Neural cell (in vitro differentiated cells): Measurements from ENCODE around the gene TCEA3. TPM values are rescaled to one million over a fixed set of nuclear protein-coding genes. Genes with fewer than 3 reads are reported as not detected.

Experiments used
- H2AFZ ChIP-seq: fragments of 200-600, 300-800 bp; sonication (generic), shearing (Covaris generic); 2 replicates; pipeline ENCODE4 v1.6.0; 2014; ENCODE audit warnings: low read depth, mild to moderate bottlenecking, antibody characterized with exemption, low read length, moderate library complexity
- H3F3A ChIP-seq: fragments of 200-600 bp; shearing (Covaris generic); 2 replicates; pipeline ENCODE4 v1.6.1; 2016; ENCODE audit warnings: mild to moderate bottlenecking, moderate library complexity, mixed read lengths, antibody characterized with exemption, low read length; ENCODE audit not compliant: insufficient read depth, poor library complexity, severe bottlenecking
- H3K27ac ChIP-seq: fragments of 200-600, 300-800 bp; sonication (generic), shearing (Covaris generic); 2 replicates; pipeline ENCODE4 v1.5.1; 2014; ENCODE audit warnings: mild to moderate bottlenecking, low read length, moderate library complexity
- H3K27me3 ChIP-seq: fragments of 300-800, 200-600 bp; sonication (generic), shearing (Covaris generic); 2 replicates; pipeline ENCODE4 v1.6.0; 2014; ENCODE audit warnings: mild to moderate bottlenecking, low read depth, low read length, moderate library complexity; ENCODE audit not compliant: insufficient read depth
- H3K36me3 ChIP-seq: fragments of 300-800, 200-600 bp; sonication (generic), shearing (Covaris generic); 2 replicates; pipeline ENCODE4 v1.5.1; 2014; ENCODE audit warnings: mild to moderate bottlenecking, antibody characterized with exemption, low read length, moderate library complexity; ENCODE audit not compliant: insufficient read depth
- H3K4me2 ChIP-seq: fragments of 300-800, 200-600 bp; sonication (generic), shearing (Covaris generic); 2 replicates; pipeline ENCODE4 v1.6.0; 2014; ENCODE audit warnings: mild to moderate bottlenecking, low read length
- H3K4me3 ChIP-seq: fragments of 300-800, 200-600 bp; sonication (generic), shearing (Covaris generic); 2 replicates; pipeline ENCODE4 v1.5.1; 2014; ENCODE audit warnings: mild to moderate bottlenecking, low read length, moderate library complexity
- H3K79me2 ChIP-seq: fragments of 200-600 bp; shearing (Covaris generic); replicated peaks from 2 replicates; pipeline ENCODE4 v1.6.0; 2014; ENCODE audit warnings: mild to moderate bottlenecking, low read length, moderate library complexity; ENCODE audit not compliant: insufficient read depth
- H3K9ac ChIP-seq: fragments of 300-800, 200-600 bp; sonication (generic), shearing (Covaris generic); 2 replicates; pipeline ENCODE4 v1.6.1; 2016; ENCODE audit warnings: mild to moderate bottlenecking, low read length, mixed read lengths
- H3K9me2 ChIP-seq: fragments of 200-600 bp; shearing (Covaris generic); 2 replicates; pipeline ENCODE4 v1.6.1; 2016; ENCODE audit warnings: mild to moderate bottlenecking, low read length, mixed read lengths; ENCODE audit not compliant: insufficient read depth
- H3K9me3 ChIP-seq: fragments of 200-600, 300-800 bp; sonication (generic), shearing (Covaris generic); 2 replicates; pipeline ENCODE4 v1.6.1; 2016; ENCODE audit warnings: mild to moderate bottlenecking, mixed run types, low read length, moderate library complexity, mixed read lengths
- H4K20me1 ChIP-seq: fragments of 200-600 bp; shearing (Covaris generic); 2 replicates; pipeline ENCODE4 v1.6.1; 2016; ENCODE audit warnings: mild to moderate bottlenecking, mixed run types; ENCODE audit not compliant: insufficient read depth
- CTCF ChIP-seq: fragments of 450-650 bp; IDR thresholded peaks from 2 replicates; pipeline ENCODE4 v1.5.1; 2014; ENCODE audit warnings: antibody characterized with exemption, mild to moderate bottlenecking, moderate library complexity; ENCODE audit not compliant: poor library complexity, severe bottlenecking
- EP300 ChIP-seq: fragments of 450-650 bp; conservative IDR thresholded peaks from 2 replicates; pipeline ENCODE4 v1.6.1; 2014; ENCODE audit warnings: antibody characterized with exemption, mild to moderate bottlenecking, moderate library complexity; ENCODE audit not compliant: poor library complexity, severe bottlenecking
- EZH2 ChIP-seq: fragments of 200-600, 300-800 bp; shearing (Covaris generic), sonication (generic); IDR thresholded peaks from 2 replicates; pipeline ENCODE4 v1.6.1; 2014; ENCODE audit warnings: antibody characterized with exemption, low read length, borderline replicate concordance, mild to moderate bottlenecking; ENCODE audit not compliant: insufficient read depth, poor library complexity, severe bottlenecking
- MXI1 ChIP-seq: fragments of 450-650 bp; conservative IDR thresholded peaks from 2 replicates; pipeline ENCODE4 v1.6.1; 2014; ENCODE audit warnings: antibody characterized with exemption, mild to moderate bottlenecking; ENCODE audit not compliant: poor library complexity, severe bottlenecking
- POLR2AphosphoS5 ChIP-seq: IDR thresholded peaks from 2 replicates; pipeline ENCODE4 v1.6.1; 2012
- RAD21 ChIP-seq: fragments of 450-650 bp; conservative IDR thresholded peaks from 2 replicates; pipeline ENCODE4 v1.6.1; 2014; ENCODE audit warnings: antibody characterized with exemption, mild to moderate bottlenecking, moderate library complexity
- REST ChIP-seq: IDR thresholded peaks from 2 replicates; pipeline ENCODE4 v1.6.1; 2012; ENCODE audit warnings: borderline replicate concordance
- SMC3 ChIP-seq: fragments of 450-650 bp; conservative IDR thresholded peaks from 2 replicates; pipeline ENCODE4 v1.6.1; 2014; ENCODE audit warnings: antibody characterized with exemption, mild to moderate bottlenecking, moderate library complexity; ENCODE audit not compliant: poor library complexity
- TAF1 ChIP-seq: IDR thresholded peaks from 2 replicates; pipeline ENCODE4 v1.6.1; 2012; ENCODE audit warnings: low read depth
- polyA plus RNA-seq: library from polyadenylated mRNA; depleted of rRNA; stranded (reverse); fragments of >200 nt; gene quantifications from 2 replicates; pipeline ENCODE4 v1.2.3, GENCODE V29; 2014

Gene TCEA3
- polyA plus RNA-seq, 1 donor from 2014 or later = not detected

- H3K79me2 ChIP-seq = no peaks in the 10 kb centered on the region
- TF ChIP-seq MXI1 (no peak), POLR2AphosphoS5 (no peak), TAF1 (no peak), EZH2 (no peak), EP300 (no peak), SMC3 (no peak), RAD21 (no peak), CTCF (no peak), REST (no peak)
- no peaks in the 10 kb centered on the region for H3K9me3 ChIP-seq
- no peaks in the 10 kb centered on the region for H4K20me1 ChIP-seq
- H2AFZ ChIP-seq = no peak overlapping the region
- no peaks in the 10 kb centered on the region for H3K36me3 ChIP-seq
- no peak overlapping the region for H3K4me2 ChIP-seq
- H3K27ac ChIP-seq = no peak overlapping the region
- H3K27me3 ChIP-seq = no peaks in the 10 kb centered on the region
- no peak overlapping the region for H3K4me3 ChIP-seq
- H3K9ac ChIP-seq = no peak overlapping the region
- no peaks in the 10 kb centered on the region for H3K9me2 ChIP-seq
- H3F3A ChIP-seq = no peaks in the 10 kb centered on the region
Measured at GRCh38 chr1:23461050-23461449, 36.5 kb upstream of the TCEA3 start.

GRCh38 chr1:23460519-23460918 lies 36.0 kb upstream of the TCEA3 start:
- Histone ChIP-seq H3K4me2 (no peak overlapping the region), H3K27ac (no peak overlapping the region), H3K9me3 (no peaks in the 10 kb centered on the region), H3K4me3 (no peak overlapping the region), H4K20me1 (no peaks in the 10 kb centered on the region), H3F3A (no peaks in the 10 kb centered on the region), H3K9me2 (no peaks in the 10 kb centered on the region), H3K9ac (no peak overlapping the region), H3K79me2 (no peaks in the 10 kb centered on the region), H2AFZ (no peak overlapping the region), H3K27me3 (no peaks in the 10 kb centered on the region), H3K36me3 (no peaks in the 10 kb centered on the region)
- TF ChIP-seq POLR2AphosphoS5 = no peak
- TF ChIP-seq MXI1 = no peak
- TF ChIP-seq EZH2 = no peak
- TF ChIP-seq SMC3 = no peak
- no peak for TF ChIP-seq RAD21
- TF ChIP-seq REST = no peak
- TF ChIP-seq CTCF = no peak
- TF ChIP-seq EP300 = no peak
- no peak for TF ChIP-seq TAF1
